ENCODE results near the gene ZAP70.

DNA sequence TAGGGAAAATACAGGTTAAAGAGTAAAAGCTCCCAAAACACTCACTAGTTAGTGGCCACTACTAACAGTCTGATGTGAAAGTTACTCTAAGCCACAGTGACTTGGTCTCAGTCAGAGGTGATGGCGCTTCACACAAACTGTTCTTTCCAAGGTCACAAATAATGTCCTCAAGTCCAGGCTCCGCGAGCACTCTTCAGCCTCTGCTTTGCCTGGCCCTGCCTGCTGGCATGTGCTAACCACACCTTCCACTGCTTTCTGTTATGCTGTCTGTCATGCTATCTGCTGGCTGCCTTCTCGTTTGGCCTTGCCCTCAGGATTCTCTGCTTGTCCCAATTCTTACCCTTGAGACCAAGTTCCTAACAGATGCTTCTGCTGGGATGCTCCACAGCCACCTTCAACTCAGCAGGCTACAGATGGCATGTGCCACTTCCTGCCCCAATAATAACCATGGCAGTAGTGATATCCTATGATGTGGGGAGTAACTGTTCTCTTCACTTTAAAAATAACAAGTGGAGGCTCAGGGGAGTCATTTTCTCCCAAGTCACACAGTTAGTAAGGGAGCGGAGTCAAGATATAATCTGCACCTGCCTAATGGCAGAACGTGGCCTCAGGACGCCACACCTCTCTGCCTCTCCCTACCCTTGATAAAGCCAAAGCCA, 75.7 kb downstream of the ZAP70 start:
- TF ChIP-seq, protein P1, sequence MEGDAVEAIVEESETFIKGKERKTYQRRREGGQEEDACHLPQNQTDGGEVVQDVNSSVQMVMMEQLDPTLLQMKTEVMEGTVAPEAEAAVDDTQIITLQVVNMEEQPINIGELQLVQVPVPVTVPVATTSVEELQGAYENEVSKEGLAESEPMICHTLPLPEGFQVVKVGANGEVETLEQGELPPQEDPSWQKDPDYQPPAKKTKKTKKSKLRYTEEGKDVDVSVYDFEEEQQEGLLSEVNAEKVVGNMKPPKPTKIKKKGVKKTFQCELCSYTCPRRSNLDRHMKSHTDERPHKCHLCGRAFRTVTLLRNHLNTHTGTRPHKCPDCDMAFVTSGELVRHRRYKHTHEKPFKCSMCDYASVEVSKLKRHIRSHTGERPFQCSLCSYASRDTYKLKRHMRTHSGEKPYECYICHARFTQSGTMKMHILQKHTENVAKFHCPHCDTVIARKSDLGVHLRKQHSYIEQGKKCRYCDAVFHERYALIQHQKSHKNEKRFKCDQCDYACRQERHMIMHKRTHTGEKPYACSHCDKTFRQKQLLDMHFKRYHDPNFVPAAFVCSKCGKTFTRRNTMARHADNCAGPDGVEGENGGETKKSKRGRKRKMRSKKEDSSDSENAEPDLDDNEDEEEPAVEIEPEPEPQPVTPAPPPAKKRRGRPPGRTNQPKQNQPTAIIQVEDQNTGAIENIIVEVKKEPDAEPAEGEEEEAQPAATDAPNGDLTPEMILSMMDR (IDR thresholded peaks at IDR 0.05), result no peak
- TF ChIP-seq ZFX (IDR thresholded peaks at IDR 0.05; ENCODE audit: borderline replicate concordance), result no peak

All from 22Rv1 (cell line).